SU-DHL-6 (cell line): ENCODE data around the gene ZHX3.

ENCODE experiments used
- EZH2phosphoT487 ChIP-seq: fragments of 200-600 bp; sonication (generic), shearing (Covaris generic); conservative IDR thresholded peaks from 2 replicates; pipeline ENCODE4 v1.6.1; 2018; ENCODE audit warnings: mild to moderate bottlenecking, antibody characterized with exemption, low read length, moderate library complexity, mixed read lengths
- TF ChIP-seq, protein P1 (sequence below): fragments of 200-600 bp; sonication (generic); IDR thresholded peaks from one replicate; pipeline ENCODE4 v1.5.1; 2017; ENCODE audit warnings: antibody characterized with exemption, mild to moderate bottlenecking, low read length, moderate library complexity; ENCODE audit not compliant: insufficient read depth, poor library complexity, severe bottlenecking

DNA sequence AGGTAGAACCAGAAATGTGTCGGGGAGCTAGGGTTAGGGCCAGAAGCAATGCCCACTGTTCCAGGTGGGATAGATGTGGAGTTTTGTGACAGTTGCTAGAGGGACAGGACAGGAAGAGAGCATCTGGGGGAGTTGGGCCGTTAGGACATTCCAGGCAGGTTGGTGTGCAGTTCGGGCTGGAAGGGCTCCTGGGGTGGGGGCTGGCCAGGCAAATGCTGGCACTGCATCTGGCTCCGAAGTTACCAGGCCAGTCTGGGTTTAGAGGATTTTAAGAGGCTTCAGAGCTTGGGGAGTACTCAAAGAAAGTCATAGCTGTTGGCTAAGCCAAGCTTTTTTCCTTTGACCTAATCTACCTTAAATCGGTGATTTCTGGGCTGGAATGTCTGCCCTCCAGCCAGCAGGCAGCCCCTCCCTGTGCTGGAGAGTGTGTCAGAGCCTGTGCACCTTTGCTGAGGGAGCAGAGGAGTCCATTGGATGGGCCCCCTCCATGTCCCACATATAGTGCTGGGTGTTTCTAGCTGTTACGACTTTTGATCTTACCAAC lies 159.4 kb downstream of the ZHX3 start:
- TF ChIP-seq, protein P1, sequence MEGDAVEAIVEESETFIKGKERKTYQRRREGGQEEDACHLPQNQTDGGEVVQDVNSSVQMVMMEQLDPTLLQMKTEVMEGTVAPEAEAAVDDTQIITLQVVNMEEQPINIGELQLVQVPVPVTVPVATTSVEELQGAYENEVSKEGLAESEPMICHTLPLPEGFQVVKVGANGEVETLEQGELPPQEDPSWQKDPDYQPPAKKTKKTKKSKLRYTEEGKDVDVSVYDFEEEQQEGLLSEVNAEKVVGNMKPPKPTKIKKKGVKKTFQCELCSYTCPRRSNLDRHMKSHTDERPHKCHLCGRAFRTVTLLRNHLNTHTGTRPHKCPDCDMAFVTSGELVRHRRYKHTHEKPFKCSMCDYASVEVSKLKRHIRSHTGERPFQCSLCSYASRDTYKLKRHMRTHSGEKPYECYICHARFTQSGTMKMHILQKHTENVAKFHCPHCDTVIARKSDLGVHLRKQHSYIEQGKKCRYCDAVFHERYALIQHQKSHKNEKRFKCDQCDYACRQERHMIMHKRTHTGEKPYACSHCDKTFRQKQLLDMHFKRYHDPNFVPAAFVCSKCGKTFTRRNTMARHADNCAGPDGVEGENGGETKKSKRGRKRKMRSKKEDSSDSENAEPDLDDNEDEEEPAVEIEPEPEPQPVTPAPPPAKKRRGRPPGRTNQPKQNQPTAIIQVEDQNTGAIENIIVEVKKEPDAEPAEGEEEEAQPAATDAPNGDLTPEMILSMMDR, result no peak
- no peak for TF ChIP-seq EZH2phosphoT487
